HepG2 (cell line): ENCODE measurements around the gene TIMM44. TPM values are rescaled to one million over a fixed set of nuclear protein-coding genes. Genes with fewer than 3 reads are reported as not detected.

Experiments
- FOXP1 ChIP-seq, 2 experiments: fragments of 450-650 bp in 1 of 2; IDR thresholded peaks; 2 replicates each; pipeline ENCODE4 v1.6.1; 2017 to 2018; ENCODE audit warnings: antibody characterized with exemption in 1 of 2
- HNRNPH1 ChIP-seq: fragments of 200-400 bp; formaldehyde crosslinking; optimal IDR thresholded peaks from 2 replicates; pipeline ENCODE3; 2017; ENCODE audit warnings: mild to moderate bottlenecking, low read depth, low read length
- KAT8 ChIP-seq: IDR thresholded peaks from 2 replicates; pipeline ENCODE4 v1.6.1; 2016; ENCODE audit warnings: missing genetic modification reagents, missing compliant biosample characterization
- NFKB2 ChIP-seq: sonication (generic); formaldehyde crosslinking; IDR thresholded peaks from 2 replicates; pipeline ENCODE4 v1.4.0; 2020; ENCODE audit warnings: missing genetic modification reagents, borderline replicate concordance
- SP4 ChIP-seq: sonication (generic); formaldehyde crosslinking; IDR thresholded peaks from 2 replicates; pipeline ENCODE4 v1.8.1; 2023; ENCODE audit warnings: mild to moderate bottlenecking, missing genetic modification reagents
- SPEN ChIP-seq: sonication (generic); formaldehyde crosslinking; IDR thresholded peaks from 2 replicates; pipeline ENCODE4 v1.5.1; 2020; ENCODE audit warnings: low read depth, mild to moderate bottlenecking, missing genetic modification reagents
- U2AF2 ChIP-seq: fragments of 200-400 bp; formaldehyde crosslinking; IDR thresholded peaks from 2 replicates; pipeline ENCODE4 v1.6.1; 2017; ENCODE audit warnings: low read depth, mild to moderate bottlenecking, low read length
- XRCC5 ChIP-seq: fragments of 200-400 bp; formaldehyde crosslinking; optimal IDR thresholded peaks from 2 replicates; pipeline ENCODE3; 2017; ENCODE audit warnings: mild to moderate bottlenecking, low read length
- YY1 ChIP-seq: IDR thresholded peaks from 2 replicates; pipeline ENCODE4 v1.6.1; 2011; ENCODE audit warnings: low read length, low read depth, moderate library complexity, mild to moderate bottlenecking; ENCODE audit not compliant: insufficient read depth, insufficient replicate concordance
- ZFP36L1 ChIP-seq: sonication (generic); formaldehyde crosslinking; IDR thresholded peaks from 2 replicates; pipeline ENCODE4 v1.8.0; 2022; ENCODE audit warnings: mild to moderate bottlenecking, missing genetic modification reagents, moderate library complexity
- ZFP82 ChIP-seq: sonication (generic); formaldehyde crosslinking; IDR thresholded peaks from 2 replicates; pipeline ENCODE4 v1.5.1; 2020; ENCODE audit warnings: mild to moderate bottlenecking, missing genetic modification reagents, borderline replicate concordance
- ZFX ChIP-seq: sonication (generic); formaldehyde crosslinking; IDR thresholded peaks from 2 replicates; pipeline ENCODE4 v1.4.0; 2020; ENCODE audit warnings: mild to moderate bottlenecking, low read depth, missing genetic modification reagents, moderate library complexity
- ZNF274 ChIP-seq: sonication (generic); formaldehyde crosslinking; IDR thresholded peaks from 2 replicates; pipeline ENCODE4 v1.5.1; 2020; ENCODE audit warnings: mild to moderate bottlenecking, missing genetic modification reagents
- ZNF34 ChIP-seq: sonication (generic); formaldehyde crosslinking; IDR thresholded peaks from 2 replicates; pipeline ENCODE4 v1.4.0; 2020; ENCODE audit warnings: mild to moderate bottlenecking, missing genetic modification reagents, borderline replicate concordance
- ZNF446 ChIP-seq: sonication (generic); formaldehyde crosslinking; IDR thresholded peaks from 2 replicates; pipeline ENCODE4 v1.5.0; 2020; ENCODE audit warnings: mild to moderate bottlenecking, missing genetic modification reagents
- ZNF550 ChIP-seq: sonication (generic); formaldehyde crosslinking; IDR thresholded peaks from 2 replicates; pipeline ENCODE4 v1.4.0; 2020; ENCODE audit warnings: mild to moderate bottlenecking, missing genetic modification reagents, borderline replicate concordance
- ZNF589 ChIP-seq: sonication (generic); formaldehyde crosslinking; conservative IDR thresholded peaks from 2 replicates; pipeline ENCODE4 v1.8.0; 2022; ENCODE audit warnings: mild to moderate bottlenecking, moderate library complexity, missing genetic modification reagents
- ZNF713 ChIP-seq: sonication (generic); formaldehyde crosslinking; IDR thresholded peaks from 2 replicates; pipeline ENCODE4 v1.4.0; 2020; ENCODE audit warnings: mild to moderate bottlenecking, missing genetic modification reagents
- ZNF775 ChIP-seq: sonication (generic); formaldehyde crosslinking; IDR thresholded peaks from 2 replicates; pipeline ENCODE4 v1.4.0; 2020; ENCODE audit warnings: missing genetic modification reagents, mild to moderate bottlenecking, moderate library complexity, borderline replicate concordance
- polyA plus RNA-seq, 8 experiments: library from polyadenylated mRNA; depleted of rRNA in 3 of 8; stranded (reverse) in 7 of 8; unstranded in 1 of 8; fragments of >200 nt; fragmentation: Illumina TruSeq in 4 of 8; extraction: Trizol in 4 of 8; gene quantifications; 2 replicates each; pipeline versions ENCODE4 v1.2.1 to v1.2.3, GENCODE V29; 2011 to 2016; ENCODE audit warnings: low read depth in 4 of 8, missing spikeins in 1 of 8, mixed read lengths in 1 of 8; ENCODE audit not compliant: insufficient read depth in 1 of 8
- total RNA-seq, 5 experiments: library from RNA; depleted of rRNA; stranded (reverse); fragments of >200 nt; fragmentation: Illumina TruSeq; extraction: Trizol; gene quantifications; 2 replicates each; pipeline ENCODE4 v1.2.3, GENCODE V29; 2016; ENCODE audit warnings: low read depth in 1 of 5
- TF ChIP-seq, protein P1 (sequence below): sonication (generic); formaldehyde crosslinking; IDR thresholded peaks from 2 replicates; pipeline ENCODE4 v1.4.0; 2020; ENCODE audit warnings: mild to moderate bottlenecking, missing genetic modification reagents
- TF ChIP-seq, protein P2 (sequence below): IDR thresholded peaks from 2 replicates; pipeline ENCODE4 v1.6.1; 2016; ENCODE audit warnings: mild to moderate bottlenecking, missing biosample characterization, missing genetic modification reagents
- TF ChIP-seq, protein P3 (sequence below): sonication (generic); formaldehyde crosslinking; IDR thresholded peaks from 2 replicates; pipeline ENCODE4 v1.8.0; 2022; ENCODE audit warnings: missing genetic modification reagents, low read depth, mild to moderate bottlenecking, borderline replicate concordance
- TF ChIP-seq, protein P4 (sequence below): sonication (generic); formaldehyde crosslinking; IDR thresholded peaks from 2 replicates; pipeline ENCODE4 v1.5.1; 2020; ENCODE audit warnings: mild to moderate bottlenecking, missing genetic modification reagents, moderate library complexity
- TF ChIP-seq, protein P5 (sequence below): sonication (generic); formaldehyde crosslinking; IDR thresholded peaks from 2 replicates; pipeline ENCODE4 v1.5.0; 2020; ENCODE audit warnings: mild to moderate bottlenecking, missing genetic modification reagents
- TF ChIP-seq, protein P6 (sequence below): sonication (generic); formaldehyde crosslinking; IDR thresholded peaks from 2 replicates; pipeline ENCODE4 v1.8.0; 2022; ENCODE audit warnings: missing genetic modification reagents, mild to moderate bottlenecking, borderline replicate concordance

TIMM44 gene
- total and polyA plus RNA-seq, 2 of the 13 experiments (the other 11 are each of a cell fraction or from before 2014, with no cell fraction given): 42.9 to 72.6 TPM

DNA sequence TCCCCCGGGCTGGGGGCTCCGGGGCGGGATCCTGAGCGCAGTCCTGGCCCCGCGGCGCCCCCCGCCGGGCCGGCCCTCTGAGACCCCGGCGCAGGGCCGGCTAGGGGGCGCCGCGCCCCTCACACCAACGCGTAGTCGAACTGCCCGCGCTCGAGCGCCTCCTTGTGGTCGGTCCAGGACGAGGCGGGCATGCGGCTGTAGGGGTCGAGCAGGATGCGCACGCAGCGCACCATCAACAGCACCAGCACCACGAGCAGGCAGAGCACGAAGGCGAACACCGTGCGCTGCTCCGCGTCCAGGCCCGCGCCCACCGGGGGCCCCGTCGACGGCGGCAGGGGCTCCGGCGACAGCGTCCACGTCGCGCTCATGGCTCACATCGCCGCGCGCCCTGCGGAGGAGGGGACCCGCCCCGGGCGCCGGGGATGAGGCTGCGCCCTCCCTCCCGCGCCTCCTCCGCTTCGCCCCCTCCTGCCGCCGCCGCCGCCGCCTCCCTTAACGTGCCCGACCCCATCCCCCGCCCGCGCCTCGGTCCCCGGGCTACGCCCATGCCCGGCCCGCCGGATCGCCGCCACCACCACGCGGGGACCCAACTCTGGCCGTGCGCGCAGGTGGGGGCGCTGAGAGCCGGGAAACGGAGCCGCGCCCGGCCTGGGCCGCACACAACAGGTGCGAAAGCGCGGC is 18.2 kb downstream of the TIMM44 start (continued):
- TF ChIP-seq KAT8 (CRISPR knock-in tag) (0 out of 2 replicates have a peak, but pooled peaks have one; percentile 24), ZNF775 (no peak), YY1 (peak; percentile 47), NFKB2 (peak; percentile 94), ZFP36L1 (CRISPR knock-in tag) (no peak), ZFP82 (CRISPR knock-in tag) (no peak; the same call in 1 of the 2 replicates), ZFX (peak; percentile 52; the same call in 1 of the 2 replicates), U2AF2 (no peak), ZNF274 (CRISPR knock-in tag) (peak; percentile 74; the same call in 1 of the 2 replicates), SPEN (CRISPR knock-in tag) (peak; percentile 65; the same call in 1 of the 2 replicates), ZNF550 (CRISPR knock-in tag) (no peak), HNRNPH1 (no peak), FOXP1 (IDR thresholded peaks at IDR 0.05) (no peak), FOXP1 (CRISPR knock-in tag; IDR thresholded peaks at IDR 0.05) (no peak), SP4 (CRISPR knock-in tag) (0 out of 2 replicates have a peak, but pooled peaks have one; percentile 24), ZNF34 (CRISPR knock-in tag) (no peak), ZNF713 (no peak), XRCC5 (peak; percentile 68), ZNF446 (CRISPR knock-in tag) (peak; percentile 54; the same call in 1 of the 2 replicates), ZNF589 (0 out of 2 replicates have a peak, but pooled peaks have one; percentile 45)
- TF ChIP-seq, protein P1, sequence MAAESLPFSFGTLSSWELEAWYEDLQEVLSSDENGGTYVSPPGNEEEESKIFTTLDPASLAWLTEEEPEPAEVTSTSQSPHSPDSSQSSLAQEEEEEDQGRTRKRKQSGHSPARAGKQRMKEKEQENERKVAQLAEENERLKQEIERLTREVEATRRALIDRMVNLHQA (CRISPR knock-in tag): no peak
- TF ChIP-seq, protein P2, sequence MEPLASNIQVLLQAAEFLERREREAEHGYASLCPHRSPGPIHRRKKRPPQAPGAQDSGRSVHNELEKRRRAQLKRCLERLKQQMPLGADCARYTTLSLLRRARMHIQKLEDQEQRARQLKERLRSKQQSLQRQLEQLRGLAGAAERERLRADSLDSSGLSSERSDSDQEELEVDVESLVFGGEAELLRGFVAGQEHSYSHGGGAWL: peak; percentile 85
- TF ChIP-seq, protein P3, sequence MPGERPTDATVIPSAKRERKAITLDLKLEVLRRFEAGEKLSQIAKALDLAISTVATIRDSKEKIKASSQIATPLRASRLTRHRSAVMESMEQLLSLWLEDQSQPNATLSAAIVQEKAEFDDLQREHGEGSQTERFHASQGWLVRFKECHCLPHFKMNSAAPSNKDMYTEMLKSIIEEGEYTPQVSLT (CRISPR knock-in tag): no peak
- TF ChIP-seq, protein P4, sequence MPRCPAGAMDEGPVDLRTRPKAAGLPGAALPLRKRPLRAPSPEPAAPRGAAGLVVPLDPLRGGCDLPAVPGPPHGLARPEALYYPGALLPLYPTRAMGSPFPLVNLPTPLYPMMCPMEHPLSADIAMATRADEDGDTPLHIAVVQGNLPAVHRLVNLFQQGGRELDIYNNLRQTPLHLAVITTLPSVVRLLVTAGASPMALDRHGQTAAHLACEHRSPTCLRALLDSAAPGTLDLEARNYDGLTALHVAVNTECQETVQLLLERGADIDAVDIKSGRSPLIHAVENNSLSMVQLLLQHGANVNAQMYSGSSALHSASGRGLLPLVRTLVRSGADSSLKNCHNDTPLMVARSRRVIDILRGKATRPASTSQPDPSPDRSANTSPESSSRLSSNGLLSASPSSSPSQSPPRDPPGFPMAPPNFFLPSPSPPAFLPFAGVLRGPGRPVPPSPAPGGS (CRISPR knock-in tag): peak; percentile 82; the same call in 1 of the 2 replicates
- TF ChIP-seq, protein P5, sequence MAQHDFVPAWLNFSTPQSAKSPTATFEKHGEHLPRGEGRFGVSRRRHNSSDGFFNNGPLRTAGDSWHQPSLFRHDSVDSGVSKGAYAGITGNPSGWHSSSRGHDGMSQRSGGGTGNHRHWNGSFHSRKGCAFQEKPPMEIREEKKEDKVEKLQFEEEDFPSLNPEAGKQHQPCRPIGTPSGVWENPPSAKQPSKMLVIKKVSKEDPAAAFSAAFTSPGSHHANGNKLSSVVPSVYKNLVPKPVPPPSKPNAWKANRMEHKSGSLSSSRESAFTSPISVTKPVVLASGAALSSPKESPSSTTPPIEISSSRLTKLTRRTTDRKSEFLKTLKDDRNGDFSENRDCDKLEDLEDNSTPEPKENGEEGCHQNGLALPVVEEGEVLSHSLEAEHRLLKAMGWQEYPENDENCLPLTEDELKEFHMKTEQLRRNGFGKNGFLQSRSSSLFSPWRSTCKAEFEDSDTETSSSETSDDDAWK: no peak
- TF ChIP-seq, protein P6, sequence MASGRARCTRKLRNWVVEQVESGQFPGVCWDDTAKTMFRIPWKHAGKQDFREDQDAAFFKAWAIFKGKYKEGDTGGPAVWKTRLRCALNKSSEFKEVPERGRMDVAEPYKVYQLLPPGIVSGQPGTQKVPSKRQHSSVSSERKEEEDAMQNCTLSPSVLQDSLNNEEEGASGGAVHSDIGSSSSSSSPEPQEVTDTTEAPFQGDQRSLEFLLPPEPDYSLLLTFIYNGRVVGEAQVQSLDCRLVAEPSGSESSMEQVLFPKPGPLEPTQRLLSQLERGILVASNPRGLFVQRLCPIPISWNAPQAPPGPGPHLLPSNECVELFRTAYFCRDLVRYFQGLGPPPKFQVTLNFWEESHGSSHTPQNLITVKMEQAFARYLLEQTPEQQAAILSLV (CRISPR knock-in tag): peak; percentile 79; the same call in 1 of the 2 replicates
